Heart left ventricle (tissue), 16 donors: ENCODE measurements around the gene MEIOC. TPM values are rescaled to one million over a fixed set of nuclear protein-coding genes. Genes with fewer than 3 reads are reported as not detected.
A peak's percentile ranks its signal among the peaks of the same experiment; 100 is the strongest.
"Not testable (repeated sequence)": the region's sequence is repeated elsewhere in the genome, so short reads cannot be mapped to it uniquely, and the experiment has no call there.

Experiments used
- ATAC-seq, 4 donors: fragments of 200-7000 bp; cut with Tn5 transposase; one replicate each; pipeline ENCODE4 v1.9.1; 2020 to 2022; ENCODE audit warnings: moderate library complexity in 4 of 4, mild to moderate bottlenecking in 3 of 4, moderate number of reproducible peaks in 1 of 4
- DNase-seq, 5 donors: peaks; one replicate each; pipeline ENCODE4 v3.0.0-alpha.2; 2020
- H3K27ac ChIP-seq, 12 donors: fragments of 200-600 bp; sonication (generic) in 4 of 12; one replicate each; pipeline versions ENCODE4 v1.5.0 to v1.8.0; 2016 to 2022; ENCODE audit warnings: mild to moderate bottlenecking in 2 of 12
- H3K27me3 ChIP-seq, 9 donors: fragments of 200-600 bp; sonication (generic) in 2 of 9; one replicate each; pipeline versions ENCODE4 v1.5.1 to v1.8.0; 2016 to 2022; ENCODE audit warnings: mild to moderate bottlenecking in 3 of 9
- H3K36me3 ChIP-seq, 9 donors: fragments of 200-600 bp; sonication (generic) in 2 of 9; one replicate each; pipeline versions ENCODE4 v1.5.0 to v1.8.0; 2018 to 2022; ENCODE audit warnings: mild to moderate bottlenecking in 2 of 9
- H3K4me1 ChIP-seq, 12 donors: fragments of 200-600 bp; sonication (generic) in 4 of 12; one replicate each; pipeline versions ENCODE4 v1.5.0 to v1.8.0; 2016 to 2022; ENCODE audit warnings: mild to moderate bottlenecking in 3 of 12
- H3K4me3 ChIP-seq, 12 donors: fragments of 200-600 bp; sonication (generic) in 4 of 12; one replicate each; pipeline versions ENCODE4 v1.5.0 to v1.8.0; 2017 to 2022; ENCODE audit warnings: mild to moderate bottlenecking in 9 of 12, moderate library complexity in 4 of 12
- H3K9me3 ChIP-seq, 12 donors: fragments of 200-600 bp; sonication (generic) in 4 of 12; one replicate each; pipeline versions ENCODE4 v1.5.0 to v1.8.0; 2016 to 2022; ENCODE audit warnings: mild to moderate bottlenecking in 1 of 12
- CTCF ChIP-seq, 12 donors: fragments of 200-600 bp; sonication (generic) in 4 of 12; IDR thresholded peaks; one replicate each; pipeline versions ENCODE4 v1.5.0 to v1.8.0; 2018 to 2022; ENCODE audit warnings: antibody characterized with exemption in 12 of 12, mild to moderate bottlenecking in 5 of 12
- POLR2A ChIP-seq, 2 donors: fragments of 450-650 bp; IDR thresholded peaks; one replicate each; pipeline ENCODE4 v1.6.1; 2017; ENCODE audit warnings: antibody characterized with exemption in 2 of 2, mild to moderate bottlenecking in 2 of 2, moderate library complexity in 2 of 2
- WGBS, 4 donors: extraction: QIAGEN DNeasy Blood & Tissue Kit in 2 of 4; methylation state at CpG; one replicate each; pipeline versions ENCODE4 v1.1.5 to v1.1.7; 2013 to 2018; 5-methylcytosine and 5-hydroxymethylcytosine counted together
- intact Hi-C, 10 donors: fragments of 100-400 bp; cut with DNase I; formaldehyde crosslinking; loops; one replicate each; pipeline versions ENCODE4 v1.11.1 to v1.14.2; 2022
- polyA plus RNA-seq, 2 donors: library from polyadenylated mRNA; stranded (reverse); fragments of 200-250 nt; gene quantifications; one replicate each; pipeline ENCODE4 v1.2.3, GENCODE V29; 2013
- total RNA-seq, 9 donors: library from RNA; depleted of rRNA in 2 of 9; stranded (reverse); fragments of >200 nt in 2 of 9; fragmentation: NEBNext Ultra II Directional in 3 of 9; extraction: Animal tissue kit (Norgen Biotek cat#: 25700) in 3 of 9; gene quantifications; one replicate each; pipeline versions ENCODE4 v1.1.0 to v1.2.4, GENCODE V29; 2016 to 2023
- donor health status: ischemic (EF 13 %, LVEDD 7.1; RV severe dilation, severe dysfunction).
- donor health status: healthy with polysubstance abuse.
- donor health status: DM: no; HTN: yes; CAD: no.
- donor health status: DM: no; HTN: no; CAD: no.
- donor health status: ischemic (EF 25% LVEDD 6.9; RV normal size, moderate dysfunction).
- donor health status: ischemic (EF 25% LVEDD 5.7; RV mildly dilated, moderate dysfunction).
- donor health status: healthy.
- donor health status: DM: yes; HTN: yes; CAD: no.
- donor health status: ischemic (EF 35%, LVEDD 5.7; RV mildly dilated, moderate dysfunction).
- donor health status: nonischemic (EF 11% LVEDD 7.7; RV severe dilation, severe dysfunction).
- donor health status: DM: yes; HTN: yes; CAD: no.
- donor health status: PGD.
- donor health status: ischemic (EF 29% LVEDD 5.4; RV normal size, mild dysfunction).
- donor health status: nonischemic (EF 23%, LVEDD 6.1; RV moderate dilation, normal function).

MEIOC gene
- total and polyA plus RNA-seq, 11 donors, result 0.03 TPM; not detected in 10

GRCh38 chr17:44688675-44689476 is 32.6 kb downstream of the MEIOC start:
- H3K27me3 ChIP-seq, result no peaks in the 10 kb centered on the region
- peaks cover 0 to 25% (median 15%) of the 10 kb centered on the region in 12 donors for H3K4me1 ChIP-seq
- no peaks in the 10 kb centered on the region for H3K9me3 ChIP-seq
- TF ChIP-seq POLR2A (IDR thresholded peaks at IDR 0.05) (no peak), CTCF (IDR thresholded peaks at IDR 0.05) (no peak)
- peak overlapping the region; percentile 61 to 98 (median 85) for H3K4me3 ChIP-seq
- WGBS, 4 donors, result 3 to 8% (median 5%) methylated on average over 12 to 13 of the region's 13 CpGs
- ATAC-seq, result no peak
- intact Hi-C loops, result no loop called here
- H3K36me3 ChIP-seq, result peaks cover 0 to 34% (median 19%) of the 10 kb centered on the region in 9 donors
- peak overlapping the region in 11 of 12 donors; percentile 44 to 89 (median 79) for H3K27ac ChIP-seq
- DNase-seq, result no peak

GRCh38 chr17:44689477-44690217 is 33.4 kb downstream of the MEIOC start, which contains the start of gene CCDC43:
CCDC43 (minus strand) TSS chr17:44689776; CDS start chr17:44689753, 23 bp downstream.
- WGBS, 4 donors, result 0% methylated on average over 41 to 51 of the region's 51 CpGs
- intact Hi-C loops, result loop anchor here in 1 of 10 donors (10.0 kb wide), 1 partner anchor 65 kb away; the partner anchor contains the start of gene ADAM11
- TF ChIP-seq POLR2A (IDR thresholded peaks at IDR 0.05), result peak in 1 of 2 donors; percentile 54
- TF ChIP-seq CTCF (IDR thresholded peaks at IDR 0.05), result no peak
- Histone ChIP-seq H3K9me3 (no peaks in the 10 kb centered on the region), H3K27ac (peak within 1 kb of the TSS in 11 of 12 donors; percentile 44 to 89 (median 79)), H3K36me3 (peaks cover 0 to 26% (median 11%) of the 10 kb centered on the region in 9 donors), H3K4me3 (peak within 1 kb of the TSS; percentile 61 to 98 (median 85)), H3K4me1 (peaks cover 0 to 25% (median 15%) of the 10 kb centered on the region in 12 donors), H3K27me3 (no peaks in the 10 kb centered on the region)
- peak; percentile 95 to 100 (median 100) for ATAC-seq
- peak; percentile 85 to 95 (median 92) for DNase-seq

GRCh38 chr17:44690746-44691306 is 34.6 kb downstream of the MEIOC start:
- 84 to 88% (median 87%) methylated on average over 21 of the region's 21 CpGs for WGBS, 4 donors
- intact Hi-C loops, result loop anchor here in 1 of 10 donors (10.0 kb wide), 1 partner anchor 64 kb away; the partner anchor contains the start of gene ADAM11
- not testable (repeated sequence) for H3K27me3 ChIP-seq, ATAC-seq, H3K9me3 ChIP-seq, DNase-seq
- H3K27ac ChIP-seq, result peak overlapping the region in 2 of 12 donors; percentile 85 to 87
- peak overlapping the region in 2 of 12 donors; percentile 78 to 87 for H3K4me3 ChIP-seq
- peaks cover 0 to 16% (median 6%) of the 10 kb centered on the region in 9 donors for H3K36me3 ChIP-seq
- H3K4me1 ChIP-seq, result peaks cover 0 to 25% (median 15%) of the 10 kb centered on the region in 12 donors

GRCh38 chr17:44693609-44694008 is 37.3 kb downstream of the MEIOC start:
- DNase-seq, result no peak
- Histone ChIP-seq H3K4me1 (peaks cover 0 to 15% (median 10%) of the 10 kb centered on the region in 12 donors), H3K4me3 (no peak overlapping the region), H3K27me3 (no peaks in the 10 kb centered on the region), H3K9me3 (no peaks in the 10 kb centered on the region), H3K36me3 (no peaks in the 10 kb centered on the region), H3K27ac (no peak overlapping the region)
- TF ChIP-seq POLR2A (IDR thresholded peaks at IDR 0.05) (no peak), CTCF (IDR thresholded peaks at IDR 0.05) (no peak)
- 78 to 82% (median 80%) methylated on average over 11 of the region's 11 CpGs for WGBS, 4 donors
- ATAC-seq, result no peak
- intact Hi-C loops, result loop anchor here in 1 of 10 donors (10.0 kb wide), 1 partner anchor 61 kb away; the partner anchor contains the start of gene ADAM11

GRCh38 chr17:44700288-44700687 is 44.0 kb downstream of the MEIOC start:
- WGBS, 4 donors, result 88 to 92% (median 88%) methylated on average over 10 of the region's 10 CpGs
- not testable (repeated sequence) for DNase-seq, H3K27ac ChIP-seq, H3K4me1 ChIP-seq, H3K4me3 ChIP-seq, H3K36me3 ChIP-seq, H3K27me3 ChIP-seq, ATAC-seq, H3K9me3 ChIP-seq
- intact Hi-C loops, result loop anchor here in 1 of 10 donors (10.0 kb wide), 1 partner anchor 65 kb away; no protein-coding TSS in a partner anchor
